MG63 (cell line): ENCODE results near the gene CCNL2. TPM values are rescaled to one million over a fixed set of nuclear protein-coding genes. Genes with fewer than 3 reads are reported as not detected.

ENCODE experiments used
- DNase-seq: peaks from one replicate; pipeline ENCODE4 v3.0.0-alpha.2; 2020
- H3K27me3 ChIP-seq: fragments of 250-450 bp; sonication (Bioruptor Pico); 2 replicates; pipeline ENCODE4 v1.5.1; 2020; ENCODE audit warnings: mild to moderate bottlenecking, moderate library complexity
- H3K36me3 ChIP-seq: fragments of 250-450 bp; sonication (Bioruptor Pico); 2 replicates; pipeline ENCODE4 v1.5.1; 2020; ENCODE audit warnings: mild to moderate bottlenecking, moderate library complexity
- H3K4me3 ChIP-seq: fragments of 250-450 bp; sonication (Bioruptor Pico); 2 replicates; pipeline ENCODE4 v1.5.1; 2020; ENCODE audit warnings: mild to moderate bottlenecking, moderate library complexity
- H3K9me3 ChIP-seq: fragments of 250-450 bp; sonication (Bioruptor Pico); 2 replicates; pipeline ENCODE4 v1.5.1; 2020; ENCODE audit warnings: mild to moderate bottlenecking, moderate library complexity
- total RNA-seq: library from RNA; depleted of rRNA; stranded (reverse); fragments of >200 nt; shearing (Covaris generic); gene quantifications from 2 replicates; pipeline ENCODE4 v1.2.3, GENCODE V29; 2014; ENCODE audit warnings: low replicate concordance

The CCNL2 gene
- total RNA-seq, 1 experiment from 2014 or later, result 45.1 TPM

GRCh38 chr1:1346501-1346890, 52.6 kb downstream of the CCNL2 start:
- Histone ChIP-seq H3K9me3 (no peaks in the 10 kb centered on the region), H3K4me3 (peak overlapping the region; percentile 66; the same call in 1 of the 2 replicates), H3K27me3 (no peaks in the 10 kb centered on the region), H3K36me3 (peaks cover 22% of the 10 kb centered on the region)
- no peak for DNase-seq

- H3K9me3 ChIP-seq, result no peaks in the 10 kb centered on the region
- no peak for DNase-seq
- H3K27me3 ChIP-seq, result no peaks in the 10 kb centered on the region
- H3K36me3 ChIP-seq, result peaks cover 27% of the 10 kb centered on the region
- no peak overlapping the region; the same call in 1 of the 2 replicates for H3K4me3 ChIP-seq
Measured at GRCh38 chr1:1345860-1346500, 53.2 kb downstream of the CCNL2 start.

GRCh38 chr1:1345384-1345783, 53.8 kb downstream of the CCNL2 start:
- peak overlapping the region; percentile 22 for H3K4me3 ChIP-seq
- no peak for DNase-seq
- H3K27me3 ChIP-seq, result no peaks in the 10 kb centered on the region
- no peaks in the 10 kb centered on the region for H3K9me3 ChIP-seq
- peaks cover 32% of the 10 kb centered on the region for H3K36me3 ChIP-seq

- H3K36me3 ChIP-seq, result peaks cover 34% of the 10 kb centered on the region
- no peaks in the 10 kb centered on the region for H3K9me3 ChIP-seq
- no peaks in the 10 kb centered on the region for H3K27me3 ChIP-seq
- DNase-seq, result peak; percentile 96
- H3K4me3 ChIP-seq, result peak overlapping the region; percentile 22
Measured at GRCh38 chr1:1344655-1345361, 54.3 kb downstream of the CCNL2 start.

- no peak for DNase-seq
- Histone ChIP-seq H3K9me3 (no peaks in the 10 kb centered on the region), H3K27me3 (no peaks in the 10 kb centered on the region), H3K4me3 (no peak overlapping the region), H3K36me3 (peaks cover 35% of the 10 kb centered on the region)
Measured at GRCh38 chr1:1343811-1344421, 55.2 kb downstream of the CCNL2 start.

- peaks cover 39% of the 10 kb centered on the region for H3K36me3 ChIP-seq
- H3K9me3 ChIP-seq, result no peaks in the 10 kb centered on the region
- H3K27me3 ChIP-seq, result no peaks in the 10 kb centered on the region
- DNase-seq, result no peak
- H3K4me3 ChIP-seq, result no peak overlapping the region
Measured at GRCh38 chr1:1342584-1343115, 56.5 kb downstream of the CCNL2 start.

- no peaks in the 10 kb centered on the region for H3K9me3 ChIP-seq
- DNase-seq, result peak; percentile 0
- H3K4me3 ChIP-seq, result no peak overlapping the region
- no peaks in the 10 kb centered on the region for H3K27me3 ChIP-seq
- H3K36me3 ChIP-seq, result peaks cover 43% of the 10 kb centered on the region
Measured at GRCh38 chr1:1342061-1342562, 57.0 kb downstream of the CCNL2 start.

GRCh38 chr1:1341549-1342021, 57.5 kb downstream of the CCNL2 start:
- Histone ChIP-seq H3K9me3 (no peaks in the 10 kb centered on the region), H3K27me3 (no peaks in the 10 kb centered on the region), H3K4me3 (no peak overlapping the region), H3K36me3 (peaks cover 42% of the 10 kb centered on the region)
- no peak for DNase-seq

GRCh38 chr1:1340791-1341548, 58.2 kb downstream of the CCNL2 start:
- H3K9me3 ChIP-seq, result no peaks in the 10 kb centered on the region
- H3K4me3 ChIP-seq, result no peak overlapping the region
- peaks cover 36% of the 10 kb centered on the region for H3K36me3 ChIP-seq
- H3K27me3 ChIP-seq, result no peaks in the 10 kb centered on the region
- DNase-seq, result no peak

- H3K36me3 ChIP-seq, result peaks cover 35% of the 10 kb centered on the region
- H3K27me3 ChIP-seq, result no peaks in the 10 kb centered on the region
- DNase-seq, result no peak
- no peak overlapping the region for H3K4me3 ChIP-seq
- H3K9me3 ChIP-seq, result no peaks in the 10 kb centered on the region
Measured at GRCh38 chr1:1340185-1340584, 59.0 kb downstream of the CCNL2 start.

- Histone ChIP-seq H3K27me3 (no peaks in the 10 kb centered on the region), H3K4me3 (no peak overlapping the region), H3K36me3 (peaks cover 26% of the 10 kb centered on the region), H3K9me3 (no peaks in the 10 kb centered on the region)
- no peak for DNase-seq
Measured at GRCh38 chr1:1338278-1338677, 60.9 kb downstream of the CCNL2 start.

- Histone ChIP-seq H3K36me3 (peaks cover 26% of the 10 kb centered on the region), H3K27me3 (no peaks in the 10 kb centered on the region), H3K9me3 (no peaks in the 10 kb centered on the region), H3K4me3 (no peak overlapping the region)
- no peak for DNase-seq
Measured at GRCh38 chr1:1337793-1338147, 61.4 kb downstream of the CCNL2 start.

- Histone ChIP-seq H3K27me3 (no peaks in the 10 kb centered on the region), H3K36me3 (peaks cover 26% of the 10 kb centered on the region), H3K9me3 (no peaks in the 10 kb centered on the region), H3K4me3 (no peak overlapping the region)
- DNase-seq, result no peak
Measured at GRCh38 chr1:1336931-1337792, 62.0 kb downstream of the CCNL2 start.

- Histone ChIP-seq H3K27me3 (no peaks in the 10 kb centered on the region), H3K36me3 (peaks cover 23% of the 10 kb centered on the region), H3K9me3 (no peaks in the 10 kb centered on the region), H3K4me3 (no peak overlapping the region)
- no peak for DNase-seq
Measured at GRCh38 chr1:1336446-1336845, 62.7 kb downstream of the CCNL2 start.

GRCh38 chr1:1335792-1336248, 63.3 kb downstream of the CCNL2 start:
- no peak for DNase-seq
- no peaks in the 10 kb centered on the region for H3K9me3 ChIP-seq
- H3K4me3 ChIP-seq, result no peak overlapping the region
- peaks cover 17% of the 10 kb centered on the region for H3K36me3 ChIP-seq
- no peaks in the 10 kb centered on the region for H3K27me3 ChIP-seq
